Measurements from ENCODE around the gene ABCA7.
"Not testable (repeated sequence)": the region's sequence is repeated elsewhere in the genome, so short reads cannot be mapped to it uniquely, and the experiment has no call there.

Gene ABCA7

DNA sequence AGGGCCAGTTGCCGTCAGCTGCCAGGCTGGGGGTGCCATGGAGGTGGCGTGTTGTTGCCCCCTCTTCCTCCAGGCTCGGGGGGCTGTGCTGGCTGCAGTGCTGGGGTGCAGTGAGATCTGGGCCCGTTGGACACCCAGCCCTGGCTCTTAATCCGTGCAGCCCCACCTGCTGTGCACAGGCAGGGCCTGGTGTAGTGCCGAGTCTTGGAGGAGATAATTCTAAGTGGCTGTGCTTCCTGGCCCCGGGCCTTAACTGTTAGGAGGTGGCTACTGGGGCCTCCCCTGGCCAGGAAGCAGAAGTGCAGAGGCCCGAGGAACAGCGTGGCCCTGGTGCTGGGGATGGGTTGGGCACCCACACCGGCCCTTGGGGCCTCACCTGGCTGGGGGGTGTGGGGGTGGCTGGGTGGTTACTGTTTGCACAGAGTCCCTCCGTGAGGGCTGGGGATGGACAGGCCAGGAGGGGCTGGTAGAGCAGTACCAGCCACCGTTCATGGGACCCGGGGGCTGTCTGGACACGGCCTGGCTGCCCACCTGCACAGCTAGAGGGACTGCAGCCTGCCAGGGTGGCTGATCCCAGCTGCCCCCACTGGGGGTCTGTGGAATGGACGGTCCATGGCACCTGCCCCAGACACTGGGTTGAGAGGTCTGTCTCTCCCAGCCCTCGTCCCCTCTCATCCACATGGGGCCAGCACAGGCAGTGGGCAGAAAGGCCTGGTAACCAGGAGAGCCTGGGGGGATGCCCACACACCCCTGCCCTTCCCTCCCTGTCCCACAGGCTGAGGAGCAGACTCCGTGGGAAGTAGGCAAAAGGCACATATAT is 67.1 kb downstream of the ABCA7 start:
- DNase-seq: peak in 1 of 2 experiments; percentile 44

DNA sequence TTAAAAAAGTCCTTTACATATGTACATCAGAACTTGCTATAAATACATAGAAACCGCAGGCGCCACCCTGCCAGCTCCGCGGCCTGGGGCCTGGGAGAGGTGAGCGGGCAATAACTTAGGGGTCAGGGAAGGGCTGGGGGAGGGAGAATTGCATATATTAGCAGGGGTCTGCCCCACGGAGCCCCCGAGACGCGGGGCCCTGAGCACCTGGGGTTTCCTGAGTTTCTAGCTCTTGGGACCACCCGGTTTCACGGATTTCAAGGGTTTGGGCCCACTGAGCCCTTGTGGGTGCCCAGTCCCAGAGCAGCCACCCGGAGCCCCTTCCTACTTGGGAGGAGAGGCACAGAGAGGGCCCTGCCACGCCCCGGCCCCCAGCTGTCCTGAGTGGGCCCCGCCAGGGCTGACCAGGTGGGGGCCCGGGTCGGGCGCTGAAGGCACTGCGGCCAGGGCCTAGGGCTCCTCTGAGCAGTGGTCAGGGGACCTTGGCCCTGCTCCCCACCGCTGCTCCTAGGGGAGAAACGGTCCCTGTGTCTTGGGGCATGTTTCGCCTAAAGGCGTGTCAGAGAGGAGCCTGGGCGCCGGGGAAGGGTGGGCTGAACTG is 67.9 kb downstream of the ABCA7 start:
- no peak for DNase-seq

GRCh38 chr19:1108291-1109031 is 68.6 kb downstream of the ABCA7 start:
- DNase-seq: no peak

GRCh38 chr19:1109032-1109551 is 69.2 kb downstream of the ABCA7 start:
- no peak for DNase-seq

- no peak for DNase-seq
Measured at GRCh38 chr19:1109697-1110671, 70.1 kb downstream of the ABCA7 start.

DNA sequence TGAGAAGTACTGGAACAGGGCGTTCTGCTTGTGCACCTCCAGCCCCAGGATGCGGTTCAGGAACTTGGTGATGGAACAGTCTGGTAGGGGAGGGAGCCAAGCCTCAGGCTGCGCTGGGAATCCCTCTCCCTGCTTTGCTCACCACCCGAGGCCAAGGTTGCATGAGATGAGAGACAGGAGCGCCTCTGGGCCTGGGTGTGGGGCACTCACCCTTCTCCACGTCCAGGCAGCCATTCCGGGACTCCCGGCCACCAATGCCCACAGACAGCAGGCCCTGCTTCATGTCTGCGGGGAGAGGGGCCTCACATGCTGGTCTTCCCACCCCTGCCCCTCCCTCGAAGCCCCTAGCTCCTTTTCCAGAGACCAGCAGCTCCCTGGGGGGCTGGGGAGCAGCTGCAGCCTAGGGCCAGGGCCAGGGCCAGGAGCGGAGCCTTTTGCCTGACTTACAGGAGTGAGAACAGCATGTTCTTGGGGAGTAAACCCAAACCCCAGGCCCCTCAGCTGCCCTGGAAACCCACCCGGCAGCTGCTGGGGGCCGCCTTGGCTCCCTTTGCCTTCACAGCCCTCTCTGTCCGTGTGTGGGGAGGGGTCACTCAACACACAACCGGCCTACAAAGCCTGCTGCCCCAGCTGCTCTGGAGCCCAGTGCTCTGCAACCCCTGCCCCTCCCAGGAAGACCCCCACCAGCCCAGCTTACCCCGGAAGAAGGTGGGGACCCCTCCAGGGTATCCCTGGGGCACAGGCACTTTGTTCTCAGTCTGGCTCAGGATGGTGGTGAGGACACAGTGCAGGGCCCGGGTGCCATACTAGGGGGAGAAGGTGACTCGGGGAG is 71.1 kb downstream of the ABCA7 start:
- DNase-seq: no peak

- DNase-seq: no peak
Measured at GRCh38 chr19:1111641-1112267, 71.8 kb downstream of the ABCA7 start.

GRCh38 chr19:1112268-1113029 is 72.5 kb downstream of the ABCA7 start:
- no peak for DNase-seq

DNA sequence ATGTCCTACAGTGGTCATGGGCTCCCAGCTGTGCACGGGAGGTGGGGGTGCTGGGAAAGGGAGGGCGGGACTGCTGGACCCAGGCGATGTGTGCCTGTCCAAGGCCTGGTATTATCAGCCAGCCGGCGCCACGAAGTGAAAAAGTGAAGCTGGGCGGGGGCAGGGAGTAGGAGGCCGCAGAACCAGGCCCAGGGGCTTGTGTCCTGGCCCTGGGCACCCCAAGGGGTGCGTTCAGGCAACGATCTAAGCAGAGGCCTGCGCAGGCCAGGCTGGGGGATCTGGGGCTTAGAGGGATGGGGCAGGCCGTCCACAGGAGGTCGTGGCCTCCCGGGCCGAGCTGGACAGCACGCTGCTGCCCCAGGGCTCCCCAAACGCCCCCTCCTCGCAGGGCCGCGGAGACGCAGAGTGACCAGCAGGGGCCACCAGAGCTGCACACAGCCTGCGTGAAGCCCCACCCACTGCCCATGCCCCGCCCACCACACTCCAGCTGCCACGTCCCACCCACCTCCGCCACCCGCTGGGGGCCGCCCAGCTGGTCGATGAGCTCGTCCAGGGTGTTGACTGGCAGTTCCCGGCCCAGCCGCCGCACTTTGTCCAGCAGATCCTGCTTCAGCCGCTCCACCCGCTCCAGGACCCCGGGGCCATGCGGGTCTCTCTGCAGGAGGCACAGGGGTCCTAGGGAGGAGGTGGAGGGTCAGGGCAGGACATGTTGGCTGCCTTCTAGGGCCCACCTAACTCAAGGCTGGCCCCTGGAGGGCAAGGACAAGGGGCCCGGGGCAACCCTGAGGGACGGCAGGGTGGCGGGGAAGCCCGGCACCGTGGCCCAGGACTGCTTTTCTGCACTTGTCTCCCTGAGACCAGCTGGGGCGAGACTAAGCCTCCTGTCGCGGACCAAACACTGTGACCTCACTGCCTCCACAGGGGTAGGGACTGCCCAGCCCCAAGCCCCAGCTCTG is 73.4 kb downstream of the ABCA7 start:
- DNase-seq: peak; percentile 88 to 95

GRCh38 chr19:1113986-1114483 is 74.1 kb downstream of the ABCA7 start:
- no peak for DNase-seq

GRCh38 chr19:1114728-1115127 is 74.8 kb downstream of the ABCA7 start:
- not testable (repeated sequence) for DNase-seq
